ENCODE results near the gene FRMD4A.

The FRMD4A gene

GRCh38 chr10:13883636-13884444, 446.9 kb downstream of the FRMD4A start:
- Histone ChIP-seq H3K4me1 (ENCODE audit: insufficient read depth, poor library complexity, severe bottlenecking) (peaks cover 13% of the 10 kb centered on the region), H3K27me3 (ENCODE audit: insufficient read depth, poor library complexity, severe bottlenecking) (no peaks in the 10 kb centered on the region), H3K27ac (ENCODE audit: poor library complexity, severe bottlenecking) (peak overlapping the region; percentile 89), H3K4me3 (ENCODE audit: severe bottlenecking) (no peak overlapping the region), H3K36me3 (ENCODE audit: low read depth) (no peaks in the 10 kb centered on the region), H3K9me3 (ENCODE audit: severe bottlenecking) (no peaks in the 10 kb centered on the region)
- DNase-seq (ENCODE audit: low spot score) (no peak), ATAC-seq (ENCODE audit: low read depth) (no peak)
- TF ChIP-seq CTCF (IDR thresholded peaks at IDR 0.05; ENCODE audit: poor library complexity, severe bottlenecking): no peak

- no peaks in the 10 kb centered on the region for H3K36me3 ChIP-seq (ENCODE audit: low read depth)
- no peaks in the 10 kb centered on the region for H3K27me3 ChIP-seq (ENCODE audit: insufficient read depth, poor library complexity, severe bottlenecking)
- DNase-seq (ENCODE audit: low spot score): peak; percentile 80
- ATAC-seq (ENCODE audit: low read depth): peak; percentile 91
- no peak for TF ChIP-seq CTCF (IDR thresholded peaks at IDR 0.05; ENCODE audit: poor library complexity, severe bottlenecking)
- H3K27ac ChIP-seq (ENCODE audit: poor library complexity, severe bottlenecking): peak overlapping the region; percentile 89
- no peak overlapping the region for H3K4me3 ChIP-seq (ENCODE audit: severe bottlenecking)
- peaks cover 13% of the 10 kb centered on the region for H3K4me1 ChIP-seq (ENCODE audit: insufficient read depth, poor library complexity, severe bottlenecking)
- no peaks in the 10 kb centered on the region for H3K9me3 ChIP-seq (ENCODE audit: severe bottlenecking)
These were observed 448.5 kb downstream of the FRMD4A start for GRCh38 chr10:13882119-13882711.

GRCh38 chr10:13880760-13881159, 450.0 kb downstream of the FRMD4A start:
- no peaks in the 10 kb centered on the region for H3K27me3 ChIP-seq (ENCODE audit: insufficient read depth, poor library complexity, severe bottlenecking)
- ATAC-seq (ENCODE audit: low read depth) (no peak), DNase-seq (ENCODE audit: low spot score) (no peak)
- H3K36me3 ChIP-seq (ENCODE audit: low read depth): no peaks in the 10 kb centered on the region
- peak overlapping the region; percentile 89 for H3K27ac ChIP-seq (ENCODE audit: poor library complexity, severe bottlenecking)
- no peak overlapping the region for H3K4me3 ChIP-seq (ENCODE audit: severe bottlenecking)
- TF ChIP-seq CTCF (IDR thresholded peaks at IDR 0.05; ENCODE audit: poor library complexity, severe bottlenecking): no peak
- no peaks in the 10 kb centered on the region for H3K9me3 ChIP-seq (ENCODE audit: severe bottlenecking)
- H3K4me1 ChIP-seq (ENCODE audit: insufficient read depth, poor library complexity, severe bottlenecking): peaks cover 13% of the 10 kb centered on the region

GRCh38 chr10:13877154-13877909, 453.4 kb downstream of the FRMD4A start:
- H3K27me3 ChIP-seq (ENCODE audit: insufficient read depth, poor library complexity, severe bottlenecking): no peaks in the 10 kb centered on the region
- H3K27ac ChIP-seq (ENCODE audit: poor library complexity, severe bottlenecking): no peak overlapping the region
- no peak overlapping the region for H3K4me3 ChIP-seq (ENCODE audit: severe bottlenecking)
- peaks cover 15% of the 10 kb centered on the region for H3K4me1 ChIP-seq (ENCODE audit: insufficient read depth, poor library complexity, severe bottlenecking)
- no peak for ATAC-seq (ENCODE audit: low read depth)
- DNase-seq (ENCODE audit: low spot score): no peak
- H3K36me3 ChIP-seq (ENCODE audit: low read depth): no peaks in the 10 kb centered on the region
- no peaks in the 10 kb centered on the region for H3K9me3 ChIP-seq (ENCODE audit: severe bottlenecking)
- no peak for TF ChIP-seq CTCF (IDR thresholded peaks at IDR 0.05; ENCODE audit: poor library complexity, severe bottlenecking)
